HPDE6-E6E7 (cell line): ENCODE measurements around the gene CEP72.
A peak's percentile ranks its signal among the peaks of the same experiment; 100 is the strongest.
"Not testable (repeated sequence)": the region's sequence is repeated elsewhere in the genome, so short reads cannot be mapped to it uniquely, and the experiment has no call there.

Experiments
- DNase-seq: peaks from one replicate; pipeline ENCODE4 v3.0.0; 2011; ENCODE audit warnings: missing footprints; ENCODE audit errors: extremely low spot score

Gene CEP72, protein sequence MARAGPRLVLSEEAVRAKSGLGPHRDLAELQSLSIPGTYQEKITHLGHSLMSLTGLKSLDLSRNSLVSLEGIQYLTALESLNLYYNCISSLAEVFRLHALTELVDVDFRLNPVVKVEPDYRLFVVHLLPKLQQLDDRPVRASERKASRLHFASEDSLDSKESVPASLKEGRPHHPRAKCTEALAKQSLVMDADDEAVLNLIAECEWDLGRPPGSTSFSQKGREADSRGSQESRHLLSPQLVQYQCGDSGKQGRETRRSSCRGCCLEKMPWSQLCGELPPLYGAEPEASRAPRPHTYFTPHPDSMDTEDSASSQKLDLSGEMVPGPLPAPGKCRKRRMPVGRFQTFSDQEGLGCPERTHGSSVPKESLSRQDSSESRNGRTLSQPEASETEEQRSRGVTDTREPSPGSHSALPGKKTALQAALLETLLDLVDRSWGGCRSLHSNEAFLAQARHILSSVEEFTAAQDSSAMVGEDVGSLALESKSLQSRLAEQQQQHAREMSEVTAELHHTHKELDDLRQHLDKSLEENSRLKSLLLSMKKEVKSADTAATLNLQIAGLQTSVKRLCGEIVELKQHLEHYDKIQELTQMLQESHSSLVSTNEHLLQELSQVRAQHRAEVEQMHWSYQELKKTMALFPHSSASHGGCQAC

DNA sequence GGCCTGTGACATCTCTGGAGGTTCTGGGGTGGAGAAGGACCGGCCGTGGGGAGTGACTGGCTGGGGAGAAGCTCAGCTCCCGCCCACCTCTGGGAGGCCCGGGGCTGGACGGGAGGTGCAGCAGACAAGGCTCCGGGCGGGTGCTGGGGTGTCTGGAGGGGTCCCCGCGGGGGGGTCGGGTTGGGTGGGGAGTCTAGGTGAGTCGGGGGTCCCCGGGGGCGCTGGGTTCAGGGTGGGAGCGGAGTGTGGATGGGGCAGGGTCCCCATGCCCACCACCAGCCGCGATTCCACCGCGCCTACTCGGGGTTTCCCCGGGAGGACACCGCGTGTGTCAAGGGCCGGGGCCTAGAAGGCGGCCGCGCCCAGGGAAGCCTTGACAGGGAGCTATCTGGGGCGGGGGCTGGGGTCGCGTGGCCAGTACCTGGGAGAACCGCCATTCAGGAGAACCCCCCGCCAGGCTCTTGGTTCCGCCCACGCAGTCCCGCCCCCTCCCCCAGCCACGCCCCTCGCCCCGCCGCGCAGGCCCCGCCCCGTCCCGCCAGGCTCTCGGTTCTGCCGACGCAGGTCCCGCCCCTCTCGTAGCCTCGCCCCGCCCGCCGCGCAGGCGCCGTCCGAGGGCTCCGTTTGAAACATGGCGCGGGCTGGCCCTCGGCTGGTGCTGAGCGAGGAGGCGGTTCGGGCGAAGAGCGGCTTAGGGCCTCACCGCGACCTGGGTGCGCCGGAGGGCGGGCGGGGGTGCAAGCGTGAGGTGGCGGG is at the start of gene CEP72:
TSS of gene CEP72 (plus strand) at position 610 of the 756 bp plus-strand sequence. CDS start at position 632, 22 bp downstream.
- DNase-seq, result peak; percentile 76

DNA sequence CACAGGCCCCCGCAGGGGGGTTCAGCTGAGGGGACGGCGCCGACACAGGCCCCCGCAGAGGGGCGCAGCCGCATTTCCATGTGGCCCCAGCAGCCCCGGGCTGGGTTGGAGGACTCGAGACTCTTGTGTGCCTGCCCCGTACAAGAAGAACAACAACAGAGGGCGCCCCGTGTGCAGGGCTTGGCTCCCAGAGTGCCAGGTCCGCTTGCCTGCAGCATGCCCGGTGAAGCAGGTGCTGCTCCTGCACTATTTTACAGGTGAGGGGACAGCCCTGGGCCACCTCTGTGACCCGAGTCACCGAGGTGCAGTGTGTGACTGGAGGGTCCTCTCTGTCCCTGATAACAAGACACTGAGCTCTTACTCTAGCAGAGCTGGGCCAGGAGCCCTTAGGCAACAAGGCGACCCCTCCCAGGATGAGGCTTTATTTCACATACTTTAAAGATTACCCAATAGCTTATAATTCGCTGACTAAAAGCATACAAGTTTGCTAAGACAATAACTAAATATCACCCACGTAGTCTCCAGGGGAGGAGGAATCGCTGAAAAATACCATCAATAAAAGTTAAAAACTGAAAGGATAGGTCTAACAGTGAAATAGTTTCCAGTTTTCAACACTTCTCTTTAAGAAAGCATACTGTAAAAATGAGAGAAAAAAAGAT is 46.2 kb upstream of the CEP72 start:
- DNase-seq, result no peak

DNA sequence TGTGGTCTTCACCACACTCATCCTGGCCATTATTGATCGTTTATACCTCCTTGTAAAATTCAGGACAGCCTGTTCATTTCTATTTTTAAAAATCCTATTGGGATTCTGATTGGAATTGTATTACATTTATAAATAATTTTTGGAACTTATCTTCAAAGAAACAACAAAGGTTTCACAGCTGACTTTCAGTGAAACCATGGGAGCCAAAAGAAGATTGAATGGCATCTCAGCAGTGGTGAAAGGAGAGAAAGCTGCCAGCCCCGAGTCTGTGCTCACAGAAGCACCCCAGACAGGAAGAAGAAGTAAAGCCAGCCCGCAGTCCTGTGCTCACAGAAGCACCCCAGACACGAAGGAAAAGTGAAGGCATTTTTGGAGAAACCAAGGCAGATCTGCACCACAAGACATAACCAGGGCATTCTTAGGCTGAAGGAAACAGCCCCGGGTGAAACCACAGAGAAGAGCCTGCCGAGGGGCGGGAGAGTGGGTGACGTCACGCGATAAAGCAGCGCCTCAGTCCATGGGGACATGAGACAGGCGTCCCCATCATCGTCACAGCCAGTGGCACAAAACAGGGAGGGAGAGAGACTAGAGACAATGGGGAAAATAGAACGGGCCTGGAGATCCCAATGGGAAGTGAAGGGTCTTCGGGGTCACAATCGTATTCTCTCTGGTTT is 45.4 kb upstream of the CEP72 start:
- DNase-seq, result no peak

DNA sequence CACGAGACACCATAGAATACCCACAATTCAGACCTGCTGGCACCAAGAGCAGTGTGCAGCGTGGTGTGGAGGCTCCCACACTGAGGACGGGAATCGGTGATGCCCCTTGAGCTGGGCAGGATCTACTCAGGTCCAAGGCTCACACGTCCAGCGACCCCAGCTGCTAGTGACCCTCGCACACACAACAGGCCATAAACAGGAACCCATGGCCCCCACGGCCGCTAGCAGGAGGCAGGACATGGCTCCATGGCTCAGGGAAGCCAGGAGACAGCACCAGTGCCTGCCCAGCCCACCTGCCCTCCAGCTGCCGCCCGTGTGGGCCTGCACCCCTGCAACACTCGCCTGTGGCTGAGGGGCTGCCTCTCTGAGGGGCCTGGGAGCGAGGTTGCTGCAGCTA is 44.5 kb upstream of the CEP72 start:
- DNase-seq, result no peak

DNA sequence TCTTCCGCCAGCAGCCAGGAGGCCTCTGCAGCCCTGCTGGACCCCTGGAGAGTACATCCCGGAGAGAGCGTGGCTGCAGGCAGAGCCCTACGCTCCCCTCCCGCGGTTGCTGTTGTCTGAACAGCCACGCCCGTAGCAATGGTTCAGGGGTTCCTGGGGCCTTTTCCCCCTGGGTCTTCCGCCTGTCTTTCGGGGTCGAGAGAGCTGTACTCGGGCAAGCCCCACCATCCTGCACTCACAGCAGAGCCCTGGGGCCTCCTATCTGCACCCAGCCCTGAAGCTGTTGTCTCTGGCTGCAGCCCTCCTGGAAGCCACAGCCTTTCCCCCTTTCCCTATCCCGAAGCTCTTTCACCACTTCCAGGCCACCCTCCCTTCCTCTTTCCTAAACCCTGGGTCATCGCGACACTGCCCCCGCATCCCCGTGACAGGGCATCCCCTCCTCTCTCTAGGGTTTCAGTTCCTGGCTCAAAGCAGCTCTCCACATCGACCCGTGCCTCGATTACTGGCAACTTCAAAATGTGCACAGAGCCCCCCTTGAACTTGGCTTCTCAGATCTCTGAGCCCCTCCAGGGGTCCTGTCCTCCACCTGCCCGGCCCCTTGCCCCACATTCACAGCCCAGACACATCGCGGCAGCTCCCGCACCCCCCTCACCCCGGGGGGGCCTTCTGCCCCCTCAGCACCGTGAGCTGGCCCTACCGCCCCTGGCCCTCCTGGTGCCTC is 43.9 kb upstream of the CEP72 start:
- DNase-seq, result no peak

DNA sequence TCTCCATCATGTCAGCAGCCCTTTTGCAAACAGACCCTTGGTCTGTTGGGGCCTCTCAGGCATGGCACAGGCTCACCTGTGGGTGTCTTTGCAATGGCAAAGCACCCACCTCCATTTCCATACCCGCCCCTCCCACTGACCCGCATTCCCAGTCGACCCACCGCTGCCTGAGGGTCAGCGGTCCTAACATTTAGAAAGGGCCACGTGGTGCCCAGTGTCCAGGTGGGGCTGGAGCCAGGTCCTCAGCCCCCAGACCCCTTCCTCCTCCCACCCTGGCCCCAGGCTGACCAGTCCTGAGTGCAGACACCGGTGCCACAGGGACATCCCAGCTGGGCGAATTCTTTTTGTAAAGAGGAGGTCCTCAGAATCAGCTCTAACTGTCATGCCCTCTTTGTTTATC is 43.3 kb upstream of the CEP72 start:
- DNase-seq, result no peak

DNA sequence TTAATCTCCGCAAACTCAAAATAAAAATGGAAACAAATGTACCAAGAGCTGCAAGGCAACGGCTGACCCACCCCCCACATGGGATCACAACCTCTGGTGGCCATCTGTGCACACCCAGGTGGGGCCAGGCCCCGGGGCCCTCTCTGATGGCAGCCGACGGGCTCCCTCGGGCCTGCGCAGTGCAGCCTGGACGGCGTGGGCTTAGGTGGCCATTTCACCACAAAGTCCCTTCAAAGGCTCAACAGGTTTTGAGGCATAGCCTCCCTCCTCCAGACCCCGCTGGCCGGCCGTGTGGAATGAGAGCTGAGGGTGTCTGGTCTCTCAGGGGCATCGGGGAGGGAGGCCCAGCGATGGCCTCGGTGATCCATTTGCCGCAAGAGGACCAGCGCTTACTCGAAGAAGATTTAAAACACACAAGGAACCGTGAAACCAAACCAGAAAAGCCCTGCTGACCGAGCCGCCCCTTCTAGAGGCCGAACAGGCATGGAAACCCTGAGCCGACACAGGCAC is 42.7 kb upstream of the CEP72 start:
- DNase-seq, result no peak

DNA sequence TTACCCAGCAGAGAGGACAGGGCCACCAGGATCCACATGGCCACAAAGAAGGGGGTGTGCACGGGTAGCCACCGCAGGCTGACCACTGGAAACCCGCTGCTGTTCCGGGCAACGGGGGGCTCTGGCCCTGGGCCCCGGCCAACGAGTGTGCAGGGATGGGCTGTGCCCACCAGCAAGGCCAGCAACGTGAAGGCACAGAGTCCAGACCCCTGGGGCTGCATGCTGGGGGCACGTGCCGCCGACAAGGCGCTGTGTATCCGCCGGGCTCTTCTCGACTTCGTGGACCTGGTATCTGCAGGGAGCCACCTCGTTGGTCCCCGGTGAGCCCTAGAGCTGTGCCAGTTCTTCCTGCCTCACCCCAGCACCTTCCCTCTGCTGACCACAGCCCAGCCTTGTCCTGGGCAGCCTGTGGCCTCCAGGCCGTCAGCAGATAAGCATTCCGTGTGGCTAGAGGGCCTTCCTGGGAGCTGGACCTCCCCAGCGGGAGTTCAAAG is 42.2 kb upstream of the CEP72 start:
- DNase-seq, result no peak

DNA sequence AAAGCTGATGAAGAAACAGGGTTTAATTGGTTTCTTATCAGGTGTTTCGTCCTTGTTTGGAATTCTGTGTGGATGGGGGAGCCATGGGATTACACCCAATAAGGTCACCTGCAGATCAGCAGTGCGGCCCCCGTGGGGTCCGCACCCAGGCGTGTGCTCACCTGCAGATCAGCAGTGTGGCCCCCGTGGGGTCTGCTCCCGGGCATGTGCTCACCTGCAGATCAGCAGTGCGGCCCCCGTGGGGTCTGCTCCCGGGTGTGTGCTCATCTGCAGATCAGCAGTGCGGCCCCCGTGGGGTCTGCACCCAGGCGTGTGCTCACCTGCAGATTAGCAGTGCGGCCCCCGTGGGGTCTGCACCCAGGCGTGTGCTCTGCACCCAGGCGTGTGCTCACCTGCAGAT is 41.7 kb upstream of the CEP72 start:
- DNase-seq, result no peak

DNA sequence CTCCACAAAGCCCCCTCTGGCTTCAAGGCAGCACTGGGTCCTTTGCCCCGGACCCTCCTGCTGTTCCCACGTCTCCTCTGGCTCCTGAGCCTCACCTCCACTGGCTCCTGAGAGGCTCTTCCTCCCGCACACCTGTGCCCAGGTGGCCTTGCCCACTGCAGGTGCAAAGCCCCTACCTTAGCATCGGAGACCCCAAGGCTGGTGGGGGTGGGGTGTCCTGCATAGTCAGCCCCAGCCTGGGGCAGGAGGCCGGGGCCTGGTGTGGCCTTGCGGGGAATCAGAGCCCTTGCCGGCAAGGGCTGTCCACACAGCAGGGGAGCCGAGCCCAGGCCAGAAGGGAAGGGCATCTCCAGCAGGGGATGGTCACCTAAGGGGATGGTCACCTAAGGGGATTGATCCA is 41.3 kb upstream of the CEP72 start:
- no peak for DNase-seq

DNA sequence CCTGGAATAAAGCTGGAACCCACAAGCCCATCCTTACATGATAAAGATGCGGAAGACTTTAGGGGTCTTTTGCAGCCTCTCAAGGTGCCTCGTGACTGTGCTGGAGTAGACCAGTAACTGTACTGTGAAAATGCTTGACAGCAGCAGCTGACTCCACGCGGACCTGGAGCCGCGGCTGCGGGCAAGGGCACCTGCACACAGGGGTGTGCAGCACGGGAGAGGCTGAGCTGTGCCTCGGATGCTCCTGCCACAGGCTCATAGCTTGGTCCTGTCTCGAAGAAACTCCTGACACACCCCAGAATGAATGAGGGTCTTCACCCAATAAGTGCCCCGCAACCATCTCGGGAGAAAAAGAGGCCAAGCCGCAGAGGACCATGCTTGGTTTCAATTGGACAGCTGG is 40.3 kb upstream of the CEP72 start:
- DNase-seq, result no peak

DNA sequence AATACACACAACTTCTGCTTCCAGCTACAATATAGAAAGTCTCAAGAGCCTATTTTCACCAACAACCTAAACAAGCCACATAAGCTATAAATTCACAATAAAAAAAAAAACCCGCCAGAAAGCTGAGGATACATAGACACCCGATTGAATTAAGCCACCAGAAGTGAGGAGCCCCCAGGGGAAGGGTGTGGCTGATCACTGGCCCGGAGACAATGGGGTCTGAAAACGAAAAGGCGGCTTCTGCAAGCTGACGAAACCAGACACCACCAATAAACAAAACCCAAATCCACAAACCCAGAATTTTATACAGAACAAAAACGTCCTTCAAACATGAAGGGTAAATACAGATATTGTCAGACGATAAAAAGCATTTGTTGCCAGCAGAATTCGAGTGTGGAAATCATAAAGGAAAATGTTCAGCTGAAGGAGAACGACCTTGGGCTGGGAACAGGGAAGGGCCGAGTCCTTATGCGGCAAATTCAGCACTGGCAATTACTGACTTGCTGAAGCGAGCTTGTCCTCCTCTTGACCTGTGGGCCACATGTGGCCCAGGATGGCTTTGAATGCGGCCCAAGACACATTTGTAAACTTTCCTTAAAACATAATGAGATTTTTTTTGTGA is 39.6 kb upstream of the CEP72 start:
- DNase-seq, result no peak

DNA sequence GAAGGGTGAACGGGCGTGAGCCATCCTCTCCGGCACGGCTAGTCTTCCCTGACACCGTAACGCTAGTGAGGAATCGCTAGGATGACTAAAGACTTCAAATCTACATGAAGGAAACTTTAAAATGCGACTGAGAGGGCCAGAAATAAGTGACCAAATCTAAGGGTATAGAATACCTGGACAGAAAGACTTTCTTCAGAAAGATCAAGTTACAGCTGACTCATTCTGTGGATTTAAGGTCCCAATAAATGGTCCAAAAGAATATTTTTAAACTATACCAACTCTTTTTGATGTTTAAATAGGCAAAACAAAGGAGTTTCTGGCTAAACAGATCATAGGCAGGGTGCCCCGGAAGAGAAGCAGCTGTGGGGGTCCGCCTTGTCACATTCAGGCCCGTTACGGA is 38.9 kb upstream of the CEP72 start:
- no peak for DNase-seq

DNA sequence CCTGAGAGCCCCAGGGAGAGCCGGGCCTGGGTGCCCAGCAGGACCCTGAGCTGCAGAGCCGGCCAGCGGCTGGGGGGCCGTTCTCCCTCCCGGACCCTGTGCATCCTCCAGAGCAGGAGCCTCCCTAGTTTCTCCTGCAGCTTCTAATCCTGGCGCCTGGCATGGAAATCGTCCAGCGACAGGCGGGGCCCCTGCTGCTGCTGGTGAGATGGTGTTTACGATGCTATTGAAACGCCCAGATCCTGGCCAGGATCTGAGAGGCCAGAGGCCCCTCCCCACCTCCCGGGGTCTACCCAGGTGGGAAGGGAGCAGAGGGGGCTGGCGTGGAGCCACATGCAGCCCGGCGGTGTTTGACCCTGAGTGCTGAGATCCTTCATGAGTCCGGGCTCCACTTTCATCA is 38.2 kb upstream of the CEP72 start:
- no peak for DNase-seq

DNA sequence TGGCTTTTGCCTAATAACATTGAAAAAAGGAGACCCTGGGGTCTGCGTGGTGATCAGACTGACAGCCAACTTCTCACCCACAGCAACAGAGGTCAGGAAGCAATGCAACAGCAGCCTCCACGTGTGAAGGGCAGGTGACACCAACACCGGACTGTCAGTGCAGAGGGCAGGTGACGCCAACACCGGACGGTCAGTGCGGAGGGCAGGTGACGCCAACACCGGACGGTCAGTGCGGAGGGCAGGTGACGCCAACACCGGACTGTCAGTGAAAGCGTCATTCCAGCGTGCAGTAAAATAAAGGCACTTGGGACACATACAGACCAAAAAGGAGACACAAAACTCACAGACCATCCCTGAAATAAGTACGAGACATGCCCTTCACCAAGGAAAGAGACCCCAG is 37.2 kb upstream of the CEP72 start:
- no peak for DNase-seq

DNA sequence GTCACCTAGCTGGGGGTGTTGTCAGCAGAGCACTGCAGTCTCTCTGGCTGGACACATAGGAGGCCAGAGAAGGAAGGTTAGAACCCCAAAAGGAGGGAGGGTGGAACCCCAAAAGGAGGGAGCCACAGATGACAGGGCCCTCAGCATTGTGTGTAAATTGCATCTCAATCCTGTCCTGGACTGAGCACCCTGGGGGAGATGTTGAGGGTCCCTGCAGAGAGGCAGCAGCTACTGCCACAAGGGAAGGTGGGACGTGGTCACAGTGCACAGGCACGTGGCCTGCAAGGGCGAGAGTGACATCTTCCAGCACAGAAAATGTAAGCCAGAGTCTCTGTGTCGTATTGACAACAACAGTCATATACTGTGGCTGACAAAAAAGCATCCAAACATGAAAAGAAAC is 36.5 kb upstream of the CEP72 start:
- no peak for DNase-seq

DNA sequence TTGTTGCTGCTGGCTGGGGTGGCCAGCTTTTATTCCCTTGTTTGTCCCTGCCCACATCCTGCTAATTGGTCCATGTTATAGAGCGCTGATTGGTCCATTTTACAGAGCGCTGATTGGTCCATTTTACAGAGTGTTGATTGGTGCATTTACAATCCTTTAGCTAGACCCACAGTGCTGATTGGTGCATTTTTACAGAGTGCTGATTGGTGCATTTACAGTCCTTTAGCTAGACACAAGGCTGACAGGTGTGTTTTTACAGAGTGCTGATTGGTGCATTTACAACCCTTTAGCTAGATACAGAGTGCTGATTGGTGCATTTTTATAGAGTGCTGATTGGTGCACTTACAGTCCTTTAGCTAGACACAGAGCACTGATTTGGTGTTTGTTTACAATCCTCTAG is 34.9 kb upstream of the CEP72 start:
- DNase-seq, result not testable (repeated sequence)

DNA sequence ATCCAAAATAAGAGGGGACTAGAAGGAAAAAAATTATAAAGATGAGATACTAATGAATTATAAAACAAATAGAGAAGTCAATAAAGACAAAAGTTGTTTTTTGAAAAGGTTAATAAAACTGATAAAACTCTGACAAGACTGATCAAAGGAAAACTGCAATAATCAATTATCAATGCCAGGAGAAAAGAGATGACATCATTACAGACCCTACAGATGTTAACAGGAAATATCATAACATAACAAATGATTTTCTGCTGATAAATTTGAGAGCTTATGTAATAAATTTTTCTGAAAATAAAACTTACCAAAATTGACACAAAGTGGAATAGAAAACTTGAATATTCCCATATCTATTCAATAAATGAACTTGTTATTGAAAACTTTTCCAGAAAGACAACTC is 34.3 kb upstream of the CEP72 start:
- DNase-seq, result no peak

DNA sequence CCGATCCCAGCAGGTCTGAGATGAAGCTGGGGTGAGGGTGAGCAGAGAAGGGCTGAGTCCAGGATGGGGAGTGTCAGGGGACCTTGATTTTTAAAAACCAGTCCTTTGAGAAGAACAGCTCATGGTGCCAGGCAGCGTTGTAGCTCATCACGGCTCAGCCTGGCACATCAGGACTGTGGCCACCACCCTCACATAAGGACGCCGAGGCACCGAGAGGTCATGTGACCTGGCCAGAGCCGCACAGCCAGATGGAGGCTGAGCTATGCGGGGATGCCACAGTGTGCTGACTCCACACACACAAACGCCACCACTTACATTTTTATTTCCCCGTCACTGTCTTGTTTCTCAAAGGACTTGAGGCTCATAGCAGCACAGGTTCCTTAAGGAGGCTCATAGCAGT is 32.9 kb upstream of the CEP72 start:
- DNase-seq, result no peak

DNA sequence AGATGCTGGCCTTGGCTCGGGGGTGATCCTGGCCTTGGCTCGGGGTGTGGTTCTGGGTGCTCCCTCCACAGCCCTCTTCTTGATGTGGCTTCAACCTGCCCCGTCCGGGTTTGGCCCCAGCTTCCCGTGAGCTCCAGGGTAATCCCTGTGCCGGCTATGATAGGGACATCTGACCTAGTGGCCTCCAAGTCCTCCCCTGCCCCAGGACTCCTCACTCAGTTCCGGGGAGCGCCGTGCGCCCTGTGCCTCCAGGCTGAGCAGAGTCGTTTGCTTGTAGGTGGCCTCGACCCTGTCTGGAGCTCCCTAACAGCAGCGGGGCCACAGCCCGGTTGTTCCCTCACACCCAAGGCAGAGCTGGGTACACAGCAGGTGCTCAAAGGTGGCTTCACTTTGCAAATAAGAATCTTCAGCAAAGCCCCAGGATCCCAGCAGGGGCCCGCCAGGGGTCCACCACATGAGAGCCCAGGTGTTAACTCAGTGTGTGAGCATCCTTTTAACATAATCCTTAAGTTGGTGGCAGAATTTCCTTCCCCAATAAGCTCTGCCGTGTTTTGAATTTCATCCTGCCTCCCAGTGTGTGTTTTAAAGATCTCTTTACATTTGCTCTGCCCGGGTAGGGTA is 32.3 kb upstream of the CEP72 start:
- DNase-seq, result no peak
